KOPT-K1 (cell line): ENCODE data around the gene ATP13A2.
"Not testable (repeated sequence)": the region's sequence is repeated elsewhere in the genome, so short reads cannot be mapped to it uniquely, and the experiment has no call there.

Source experiments
- H3K27ac ChIP-seq: fragments of 200-600 bp; sonication (generic); 2 replicates; pipeline ENCODE4 v1.5.1; 2016; ENCODE audit warnings: antibody characterized with exemption, mild to moderate bottlenecking, low read depth, low read length; ENCODE audit not compliant: poor library complexity, severe bottlenecking
- H3K36me3 ChIP-seq: fragments of 200-600 bp; sonication (generic); 2 replicates; pipeline ENCODE4 v1.5.1; 2017; ENCODE audit warnings: antibody characterized with exemption, mild to moderate bottlenecking, low read length, moderate library complexity; ENCODE audit not compliant: insufficient read depth
- H3K9me3 ChIP-seq: fragments of 200-600 bp; sonication (generic); 2 replicates; pipeline ENCODE4 v1.5.1; 2017; ENCODE audit warnings: antibody characterized with exemption, low read length, mild to moderate bottlenecking; ENCODE audit not compliant: insufficient read depth, poor library complexity, severe bottlenecking

ATP13A2 gene

GRCh38 chr1:16970132-16970910, 41.4 kb downstream of the ATP13A2 start:
- Histone ChIP-seq H3K9me3 (no peaks in the 10 kb centered on the region), H3K27ac (no peak overlapping the region), H3K36me3 (peaks cover 6% of the 10 kb centered on the region; the same call in 1 of the 2 replicates)

- Histone ChIP-seq H3K36me3 (peaks cover 6% of the 10 kb centered on the region; the same call in 1 of the 2 replicates), H3K27ac (no peak overlapping the region), H3K9me3 (no peaks in the 10 kb centered on the region)
These were observed 42.1 kb downstream of the ATP13A2 start for GRCh38 chr1:16969651-16970050.

- Histone ChIP-seq H3K9me3 (no peaks in the 10 kb centered on the region), H3K27ac (no peak overlapping the region), H3K36me3 (peaks cover 6% of the 10 kb centered on the region; the same call in 1 of the 2 replicates)
These were observed 42.6 kb downstream of the ATP13A2 start for GRCh38 chr1:16969057-16969611.

DNA sequence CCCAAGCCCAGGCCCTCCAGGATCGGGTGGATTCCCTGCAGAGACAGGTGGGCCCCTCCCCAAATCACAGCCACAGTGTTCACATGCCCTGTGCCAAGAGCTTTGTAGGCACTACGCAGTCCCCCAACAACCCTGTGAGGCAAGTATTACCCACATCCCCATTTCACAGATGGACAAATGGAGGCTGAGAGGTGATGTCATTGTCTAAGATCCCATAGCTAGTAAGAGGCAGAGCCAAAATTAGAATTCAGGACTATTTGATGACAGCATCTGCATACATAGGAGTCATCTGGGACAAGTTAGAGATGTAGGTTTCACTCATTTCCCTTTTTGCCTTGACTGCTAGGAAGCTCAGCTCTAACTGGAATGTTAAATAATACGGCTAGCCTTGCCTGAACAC, 43.4 kb downstream of the ATP13A2 start:
- H3K36me3 ChIP-seq = peaks cover 6% of the 10 kb centered on the region; the same call in 1 of the 2 replicates
- H3K9me3 ChIP-seq = no peaks in the 10 kb centered on the region
- no peak overlapping the region for H3K27ac ChIP-seq

DNA sequence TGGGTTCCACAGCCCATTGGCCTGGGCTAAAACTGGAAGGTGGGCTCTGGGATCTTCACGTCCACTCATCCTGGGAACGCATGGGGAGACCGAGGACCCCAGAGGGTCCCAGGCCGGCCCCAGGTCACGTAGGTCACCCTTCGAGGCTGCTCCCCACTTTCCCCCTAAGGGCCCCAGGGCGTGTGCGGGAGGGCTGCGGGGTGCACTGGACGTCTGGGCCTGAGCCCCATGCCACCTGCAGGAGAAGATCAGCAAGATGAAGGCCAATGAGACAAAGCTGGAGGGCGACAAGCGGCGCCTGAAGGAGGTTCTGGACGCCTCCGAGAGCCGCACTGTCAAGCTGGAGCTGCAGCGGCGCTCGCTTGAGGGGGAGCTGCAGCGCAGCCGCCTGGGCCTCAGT, 43.8 kb downstream of the ATP13A2 start:
- no peak overlapping the region for H3K27ac ChIP-seq
- peaks cover 6% of the 10 kb centered on the region; the same call in 1 of the 2 replicates for H3K36me3 ChIP-seq
- H3K9me3 ChIP-seq = no peaks in the 10 kb centered on the region

GRCh38 chr1:16967095-16967575, 44.6 kb downstream of the ATP13A2 start:
- H3K36me3 ChIP-seq = peaks cover 6% of the 10 kb centered on the region; the same call in 1 of the 2 replicates
- no peak overlapping the region for H3K27ac ChIP-seq
- no peaks in the 10 kb centered on the region for H3K9me3 ChIP-seq

DNA sequence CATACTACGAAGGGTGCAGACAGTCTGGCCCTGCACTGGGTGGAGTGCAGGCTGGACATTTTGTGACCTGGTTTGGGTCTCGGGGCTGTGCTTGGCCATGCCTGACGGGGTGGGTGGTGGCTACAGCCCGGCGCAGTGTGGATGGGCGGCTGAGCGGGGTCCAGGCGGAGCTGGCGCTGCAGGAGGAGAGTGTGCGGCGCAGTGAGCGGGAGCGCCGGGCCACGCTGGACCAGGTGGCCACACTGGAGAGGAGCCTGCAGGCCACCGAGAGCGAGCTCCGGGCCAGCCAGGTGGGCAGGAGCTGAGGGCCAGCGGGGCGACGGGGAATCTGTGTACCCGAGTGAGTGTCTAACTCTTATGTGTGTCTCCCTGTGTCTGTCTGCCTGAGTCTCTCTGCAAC, 45.4 kb downstream of the ATP13A2 start:
- Histone ChIP-seq H3K36me3 (peaks cover 6% of the 10 kb centered on the region; the same call in 1 of the 2 replicates), H3K9me3 (no peaks in the 10 kb centered on the region), H3K27ac (no peak overlapping the region)

DNA sequence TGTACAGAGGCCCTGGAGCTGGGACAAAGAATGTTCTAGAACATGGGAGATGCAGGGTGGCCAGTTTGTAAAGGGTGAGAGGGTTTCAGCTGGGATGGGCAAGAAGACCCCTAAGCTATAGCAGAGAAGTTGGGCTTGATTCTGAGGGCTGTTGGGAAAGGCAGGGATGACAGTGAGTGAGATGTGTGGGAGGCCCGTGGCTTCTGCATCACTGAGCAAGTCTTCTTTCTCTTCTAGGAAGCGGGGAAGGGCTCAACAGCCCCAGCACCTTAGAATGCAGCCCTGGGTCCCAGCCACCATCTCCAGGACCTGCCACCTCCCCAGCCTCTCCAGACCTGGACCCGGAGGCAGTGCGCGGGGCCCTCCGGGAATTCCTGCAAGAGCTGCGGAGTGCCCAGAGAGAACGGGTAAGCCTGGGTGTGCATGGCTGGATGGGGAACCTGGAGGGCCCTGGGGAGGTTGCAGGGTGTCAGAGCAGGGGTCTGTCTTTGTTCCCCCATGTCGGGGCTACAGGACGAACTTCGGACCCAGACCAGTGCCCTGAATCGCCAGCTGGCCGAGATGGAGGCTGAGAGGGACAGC, 46.2 kb downstream of the ATP13A2 start:
- Histone ChIP-seq H3K36me3 (peaks cover 6% of the 10 kb centered on the region; the same call in 1 of the 2 replicates), H3K27ac (no peak overlapping the region), H3K9me3 (no peaks in the 10 kb centered on the region)

DNA sequence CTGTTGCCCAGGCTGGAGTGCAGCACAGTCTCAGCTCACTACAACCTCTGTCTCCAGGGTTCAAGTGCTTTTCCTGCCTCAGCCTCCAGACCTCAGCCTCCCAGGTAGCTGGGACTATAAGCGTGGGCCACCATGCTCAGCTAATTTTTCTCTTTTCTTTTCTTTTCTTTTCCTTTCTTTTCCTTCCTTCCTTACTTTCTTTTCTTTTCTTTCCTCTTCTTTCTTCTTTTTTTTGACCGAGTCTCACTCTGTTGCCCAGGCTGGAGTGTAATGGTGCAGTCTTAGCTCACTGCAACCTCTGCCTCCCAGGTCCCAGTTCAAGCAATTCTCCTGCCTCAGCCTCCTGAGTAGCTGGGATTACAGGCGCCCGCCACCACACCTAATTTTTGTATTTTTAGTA, 47.6 kb downstream of the ATP13A2 start:
- H3K36me3 ChIP-seq, H3K9me3 ChIP-seq, H3K27ac ChIP-seq: not testable (repeated sequence)

DNA sequence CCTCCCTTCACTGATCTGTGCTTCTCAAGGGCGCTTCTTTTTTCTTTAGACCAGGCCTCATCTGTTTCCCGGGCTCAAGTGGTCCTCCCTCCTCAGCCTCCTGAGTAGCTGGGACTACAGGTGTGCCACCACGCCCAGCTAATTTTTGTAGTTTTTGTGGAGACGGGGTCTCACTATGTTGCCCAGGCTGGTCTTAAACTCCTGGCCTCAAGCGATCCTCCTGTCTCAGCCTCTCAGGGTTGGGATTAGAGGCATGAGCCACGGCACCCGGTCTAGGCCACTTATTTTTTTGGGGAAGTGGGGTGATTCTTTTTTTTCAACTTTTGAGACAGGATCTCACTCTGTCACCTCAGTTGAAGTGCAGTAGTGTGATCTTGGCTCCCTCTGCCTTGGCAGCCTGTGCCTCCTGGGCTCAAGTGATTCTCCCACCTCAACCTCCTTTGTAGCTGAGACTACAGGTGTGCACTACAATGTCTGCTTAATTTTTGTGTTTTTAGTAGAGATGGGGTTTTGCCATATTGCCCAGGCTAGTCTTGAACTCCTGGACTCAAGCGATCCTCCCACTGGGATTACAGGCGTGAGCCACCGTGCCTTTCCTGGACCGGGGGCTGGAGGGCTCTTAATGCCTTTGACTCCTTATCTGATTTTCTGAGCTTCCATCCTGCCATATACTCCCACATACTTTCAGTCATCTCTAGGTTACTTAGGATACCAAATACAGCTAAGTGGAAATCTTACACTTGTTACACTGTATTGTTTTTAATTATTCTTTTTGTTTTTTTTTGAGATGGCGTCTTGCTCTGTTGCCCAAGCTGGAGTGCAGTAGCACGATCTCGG, 50.2 kb downstream of the ATP13A2 start:
- Histone ChIP-seq H3K36me3 (peaks cover 6% of the 10 kb centered on the region; the same call in 1 of the 2 replicates), H3K9me3 (no peaks in the 10 kb centered on the region), H3K27ac (no peak overlapping the region)

DNA sequence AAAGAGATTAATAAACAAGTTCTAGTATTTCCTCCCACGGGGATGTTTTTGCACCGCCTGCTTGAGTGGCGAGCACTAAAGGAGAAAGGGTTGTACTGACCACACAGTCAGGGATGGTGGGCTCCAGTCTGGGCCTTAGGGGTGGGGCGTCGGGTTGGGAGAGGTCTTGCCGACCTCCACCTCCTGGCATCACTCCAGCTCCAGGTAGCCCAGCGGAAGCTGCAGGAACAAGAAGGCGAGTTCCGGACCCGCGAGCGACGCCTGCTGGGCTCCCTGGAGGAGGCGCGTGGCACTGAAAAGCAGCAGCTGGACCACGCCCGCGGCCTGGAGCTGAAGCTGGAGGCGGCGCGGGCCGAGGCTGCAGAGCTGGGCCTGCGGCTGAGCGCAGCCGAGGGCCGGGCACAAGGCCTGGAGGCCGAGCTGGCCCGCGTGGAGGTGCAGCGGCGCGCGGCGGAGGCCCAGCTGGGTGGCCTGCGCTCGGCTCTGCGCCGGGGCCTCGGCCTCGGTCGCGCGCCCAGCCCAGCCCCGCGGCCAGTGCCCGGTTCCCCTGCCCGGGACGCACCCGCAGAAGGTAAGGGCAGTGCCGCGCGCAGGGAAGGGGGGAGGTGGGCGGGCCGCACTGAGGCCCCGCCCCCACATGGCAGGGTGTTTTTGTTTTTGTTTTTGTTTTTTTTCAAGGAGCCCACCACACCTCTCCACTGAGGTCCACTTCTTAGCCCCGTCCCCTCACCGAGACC, 51.0 kb downstream of the ATP13A2 start:
- no peak overlapping the region for H3K27ac ChIP-seq
- no peaks in the 10 kb centered on the region for H3K36me3 ChIP-seq
- H3K9me3 ChIP-seq = no peaks in the 10 kb centered on the region

GRCh38 chr1:16958475-16958874, 53.3 kb downstream of the ATP13A2 start:
- Histone ChIP-seq H3K9me3 (no peaks in the 10 kb centered on the region), H3K36me3 (no peaks in the 10 kb centered on the region), H3K27ac (no peak overlapping the region)

DNA sequence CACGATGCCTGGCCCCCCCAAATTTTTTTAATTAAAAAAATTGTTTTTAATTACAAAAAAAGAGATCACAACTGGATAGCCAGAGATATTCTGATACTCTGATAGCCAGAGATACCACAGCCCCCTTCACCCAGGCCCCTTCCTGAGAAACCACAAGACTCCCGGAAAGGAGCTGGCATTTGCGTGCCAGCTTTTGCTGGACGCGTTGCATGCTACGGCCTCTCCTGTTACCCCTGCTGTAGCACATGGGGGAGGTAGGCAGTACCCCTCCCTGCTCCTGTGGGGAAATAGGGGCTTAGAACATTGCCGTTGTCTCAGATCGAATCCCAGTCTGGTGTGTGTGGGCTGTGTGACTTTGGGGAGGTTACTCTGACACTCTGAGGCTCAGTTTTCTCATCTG, 54.0 kb downstream of the ATP13A2 start:
- H3K9me3 ChIP-seq = no peaks in the 10 kb centered on the region
- no peak overlapping the region for H3K27ac ChIP-seq
- H3K36me3 ChIP-seq = no peaks in the 10 kb centered on the region

DNA sequence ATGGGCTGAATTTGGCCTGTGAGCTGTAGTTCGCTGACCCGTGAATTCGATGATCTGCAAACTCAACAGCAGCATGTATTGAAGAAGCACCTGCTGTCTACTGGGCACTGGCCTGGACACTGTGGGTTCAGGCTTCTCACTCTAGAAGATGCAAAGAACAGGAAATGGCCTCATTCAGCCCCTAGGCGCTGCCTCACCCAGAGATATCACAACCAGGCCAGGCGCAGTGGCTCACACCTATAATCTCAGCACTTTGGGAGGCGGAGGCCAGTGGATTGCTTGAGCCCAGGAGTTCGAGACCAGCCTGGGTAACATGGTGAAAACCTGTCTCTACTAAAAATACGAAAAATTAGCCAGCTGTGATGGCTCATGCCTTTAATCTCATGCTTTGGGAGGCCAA, 55.0 kb downstream of the ATP13A2 start:
- Histone ChIP-seq H3K27ac (no peak overlapping the region), H3K9me3 (no peaks in the 10 kb centered on the region), H3K36me3 (no peaks in the 10 kb centered on the region)
